ENCODE measurements around the gene CHIC2. TPM values are rescaled to one million over a fixed set of nuclear protein-coding genes. Genes with fewer than 3 reads are reported as not detected.

CHIC2 gene
- total RNA-seq, 1 donor from 2014 or later: 56.5 TPM

Other genes with a start within 250 kb of the CHIC2 start
- not detected in 2 replicates for gene GSX2, start 35.6 kb upstream of the CHIC2 start, total RNA-seq
- 0.13 and 0.39 TPM in 2 replicates for gene PDGFRA, start 164.7 kb upstream of the CHIC2 start, total RNA-seq